ENCODE results near the gene SLC7A6OS.

The SLC7A6OS gene

DNA sequence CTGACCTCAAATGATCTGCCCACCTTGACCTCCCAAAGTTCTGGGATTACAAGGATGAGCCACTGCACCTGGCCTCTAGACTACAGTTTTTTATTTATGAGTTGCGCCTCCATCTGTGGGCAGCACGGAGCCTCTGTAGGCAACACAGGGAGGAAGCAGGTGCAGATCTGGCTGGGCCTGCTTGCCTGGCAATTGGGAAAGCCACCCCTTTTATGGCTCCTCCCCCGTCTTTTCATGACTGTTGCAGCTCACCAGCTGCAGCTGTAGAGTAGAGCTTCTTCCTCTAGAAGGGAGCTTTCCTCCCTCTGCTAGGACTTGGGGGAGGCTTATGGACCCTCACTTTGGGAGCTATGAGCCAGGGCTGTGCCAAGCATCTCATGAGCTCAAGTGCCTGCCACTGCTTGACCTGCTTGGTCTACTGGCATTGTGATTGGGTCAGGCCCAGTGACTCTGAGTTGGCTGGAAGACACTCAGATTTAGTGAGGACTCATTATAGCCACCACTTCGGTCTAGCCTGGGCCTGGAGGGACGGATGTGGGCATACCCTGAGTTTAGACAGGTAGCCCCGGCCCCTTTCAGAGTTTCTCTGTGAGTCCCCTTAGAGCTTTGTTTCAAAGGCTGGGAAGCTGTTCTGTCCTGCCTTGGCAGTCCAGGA lies 53.4 kb downstream of the SLC7A6OS start:
- no peak for TF ChIP-seq CTCF (conservative IDR thresholded peaks at IDR 0.05; ENCODE audit: low read depth, low read length)
- no peak for DNase-seq (ENCODE audit: low read depth)
- H3K4me3 ChIP-seq (ENCODE audit: low read length) = no peak overlapping the region

DNA sequence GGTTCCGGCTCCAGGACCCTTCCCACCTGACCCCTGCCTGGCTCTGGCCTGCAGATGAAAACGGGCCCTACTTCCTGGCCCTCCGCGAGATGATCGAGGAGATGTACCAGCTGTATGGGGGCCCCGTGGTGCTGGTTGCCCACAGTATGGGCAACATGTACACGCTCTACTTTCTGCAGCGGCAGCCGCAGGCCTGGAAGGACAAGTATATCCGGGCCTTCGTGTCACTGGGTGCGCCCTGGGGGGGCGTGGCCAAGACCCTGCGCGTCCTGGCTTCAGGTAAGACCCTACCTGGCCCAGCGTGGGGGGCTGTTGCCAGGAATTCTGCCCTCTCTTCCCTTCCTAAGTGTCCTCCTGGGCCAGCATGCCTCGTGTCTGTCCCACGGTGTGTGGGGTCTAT lies 55.0 kb downstream of the SLC7A6OS start:
- DNase-seq (ENCODE audit: low read depth) = no peak
- no peak for TF ChIP-seq CTCF (conservative IDR thresholded peaks at IDR 0.05; ENCODE audit: low read depth, low read length)
- H3K4me3 ChIP-seq (ENCODE audit: low read length) = no peak overlapping the region

DNA sequence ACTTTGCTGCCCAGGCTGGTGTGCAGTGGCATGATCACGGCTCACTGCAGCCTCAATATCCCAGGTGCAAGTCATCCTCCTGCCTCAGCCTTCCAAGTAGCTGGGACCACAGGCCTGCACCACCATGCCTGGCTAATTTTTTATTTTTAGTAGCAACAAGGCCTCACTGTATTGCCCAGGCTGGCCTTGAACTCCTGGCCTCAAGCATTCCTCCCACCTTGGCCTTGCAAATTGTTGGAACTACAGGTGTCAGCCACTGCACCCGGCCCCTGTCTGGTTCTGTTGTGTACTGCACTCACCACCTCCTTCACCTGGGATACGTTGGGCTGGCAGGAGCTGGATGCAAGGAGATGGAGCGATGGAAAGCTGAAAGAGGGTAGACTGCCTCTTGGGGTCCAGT lies 57.0 kb downstream of the SLC7A6OS start:
- TF ChIP-seq CTCF (conservative IDR thresholded peaks at IDR 0.05; ENCODE audit: low read depth, low read length) = no peak
- H3K4me3 ChIP-seq (ENCODE audit: low read length) = no peak overlapping the region
- DNase-seq (ENCODE audit: low read depth) = no peak

GRCh38 chr16:68252383-68252782 lies 58.4 kb downstream of the SLC7A6OS start:
- no peak overlapping the region for H3K4me3 ChIP-seq (ENCODE audit: low read length)
- DNase-seq (ENCODE audit: low read depth) = no peak
- TF ChIP-seq CTCF (conservative IDR thresholded peaks at IDR 0.05; ENCODE audit: low read depth, low read length) = no peak

GRCh38 chr16:68251832-68252231 lies 58.9 kb downstream of the SLC7A6OS start:
- H3K4me3 ChIP-seq (ENCODE audit: low read length) = no peak overlapping the region
- no peak for DNase-seq (ENCODE audit: low read depth)
- no peak for TF ChIP-seq CTCF (conservative IDR thresholded peaks at IDR 0.05; ENCODE audit: low read depth, low read length)

DNA sequence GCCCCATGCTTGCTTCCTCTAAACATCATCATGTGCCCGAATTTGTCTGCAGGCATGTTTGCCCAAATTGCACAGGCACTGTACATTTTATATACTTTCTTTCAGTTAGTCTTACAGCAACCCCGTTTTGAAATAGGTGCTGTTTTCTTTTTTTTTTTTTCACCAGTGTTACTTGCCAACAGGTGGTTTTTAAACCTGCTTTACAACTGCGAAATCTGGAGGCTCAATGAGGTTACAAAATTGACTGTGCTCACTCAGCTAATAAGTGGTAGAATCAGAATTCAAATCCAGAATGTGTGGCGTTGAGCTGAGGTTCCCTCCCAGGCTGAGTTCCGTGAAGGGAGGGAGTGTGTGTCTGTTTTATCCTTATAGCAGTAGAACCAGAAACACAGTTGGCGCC lies 59.8 kb downstream of the SLC7A6OS start:
- no peak for DNase-seq (ENCODE audit: low read depth)
- TF ChIP-seq CTCF (conservative IDR thresholded peaks at IDR 0.05; ENCODE audit: low read depth, low read length) = no peak
- H3K4me3 ChIP-seq (ENCODE audit: low read length) = no peak overlapping the region

DNA sequence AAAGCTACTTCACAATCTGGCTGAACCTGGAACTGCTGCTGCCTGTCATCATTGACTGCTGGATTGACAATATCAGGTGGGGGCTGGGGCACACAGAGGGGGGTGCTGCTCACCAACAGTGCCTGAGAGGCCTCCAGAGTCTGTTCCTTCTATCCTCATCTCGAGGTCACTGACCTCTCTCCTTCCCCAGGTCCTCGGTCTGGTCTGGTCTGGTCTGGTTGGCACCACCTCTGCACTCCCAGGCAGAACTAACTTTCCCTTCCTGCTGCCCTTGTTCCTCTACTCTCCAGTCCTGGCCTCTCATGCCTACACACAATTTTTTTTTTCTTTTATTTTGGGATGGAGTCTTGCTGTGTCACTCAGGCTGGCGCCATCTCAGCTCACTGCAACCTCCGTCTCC lies 61.4 kb downstream of the SLC7A6OS start:
- no peak for DNase-seq (ENCODE audit: low read depth)
- TF ChIP-seq CTCF (conservative IDR thresholded peaks at IDR 0.05; ENCODE audit: low read depth, low read length) = no peak

More for the DNA sequence above, 61.4 kb downstream of the SLC7A6OS start:
- H3K4me3 ChIP-seq (ENCODE audit: low read length) = no peak overlapping the region

Data from retinal pigment epithelial cell (primary cell).